Osteoblast (primary cell): ENCODE measurements around the gene ZDHHC9. TPM values are rescaled to one million over a fixed set of nuclear protein-coding genes. Genes with fewer than 3 reads are reported as not detected.

ENCODE experiments used
- DNase-seq: peaks from one replicate; pipeline ENCODE4 v3.0.0; 2011; ENCODE audit warnings: low spot score, mixed read lengths; ENCODE audit not compliant: insufficient read length; ENCODE audit errors: missing footprints
- H2AFZ ChIP-seq: 2 replicates; pipeline ENCODE4 v1.6.0; 2011; ENCODE audit warnings: mild to moderate bottlenecking, low read length
- H3K27ac ChIP-seq: 2 replicates; pipeline ENCODE4 v1.5.1; 2011; ENCODE audit warnings: mild to moderate bottlenecking, low read depth, low read length, moderate library complexity
- H3K27me3 ChIP-seq: 2 replicates; pipeline ENCODE4 v1.6.0; 2012; ENCODE audit warnings: mild to moderate bottlenecking, control low read depth, inconsistent platforms, low read length, moderate library complexity; ENCODE audit not compliant: insufficient read depth
- H3K36me3 ChIP-seq: 2 replicates; pipeline ENCODE4 v1.5.1; 2011; ENCODE audit warnings: mild to moderate bottlenecking, low read length, control low read depth, moderate library complexity; ENCODE audit not compliant: insufficient read depth
- H3K4me1 ChIP-seq: 2 replicates; pipeline ENCODE4 v1.5.1; 2011; ENCODE audit warnings: mild to moderate bottlenecking, low read length, control low read depth, moderate library complexity; ENCODE audit not compliant: insufficient read depth
- H3K4me2 ChIP-seq: 2 replicates; pipeline ENCODE4 v1.6.0; 2011; ENCODE audit warnings: mild to moderate bottlenecking, low read length; ENCODE audit not compliant: insufficient read depth
- H3K4me3 ChIP-seq: fragments of 200-600 bp; sonication (generic); 3 replicates; pipeline ENCODE4 v1.5.1; 2012; ENCODE audit warnings: mild to moderate bottlenecking, low read length, inconsistent platforms; ENCODE audit not compliant: insufficient read depth
- H3K79me2 ChIP-seq: 2 replicates; pipeline ENCODE4 v1.6.0; 2012; ENCODE audit warnings: mild to moderate bottlenecking, low read length, control low read depth, inconsistent platforms; ENCODE audit not compliant: insufficient read depth
- H3K9me3 ChIP-seq: 2 replicates; pipeline ENCODE4 v1.5.1; 2011; ENCODE audit warnings: low read depth, low read length, control low read depth
- H4K20me1 ChIP-seq: 2 replicates; pipeline ENCODE4 v1.6.0; 2012; ENCODE audit warnings: mild to moderate bottlenecking, low read length, control low read depth; ENCODE audit not compliant: insufficient read depth
- total RNA-seq: library from RNA; depleted of rRNA; stranded (reverse); fragments of >200 nt; gene quantifications from 2 replicates; pipeline ENCODE4 v1.2.3, GENCODE V29; 2012
- TF ChIP-seq, protein P1 (sequence below): IDR thresholded peaks from 2 replicates; pipeline ENCODE4 v1.5.1; 2011; ENCODE audit warnings: mild to moderate bottlenecking, low read depth, low read length, moderate library complexity; ENCODE audit errors: extremely low read depth

ZDHHC9 gene
- total RNA-seq, 1 donor: 28.2 TPM

DNA sequence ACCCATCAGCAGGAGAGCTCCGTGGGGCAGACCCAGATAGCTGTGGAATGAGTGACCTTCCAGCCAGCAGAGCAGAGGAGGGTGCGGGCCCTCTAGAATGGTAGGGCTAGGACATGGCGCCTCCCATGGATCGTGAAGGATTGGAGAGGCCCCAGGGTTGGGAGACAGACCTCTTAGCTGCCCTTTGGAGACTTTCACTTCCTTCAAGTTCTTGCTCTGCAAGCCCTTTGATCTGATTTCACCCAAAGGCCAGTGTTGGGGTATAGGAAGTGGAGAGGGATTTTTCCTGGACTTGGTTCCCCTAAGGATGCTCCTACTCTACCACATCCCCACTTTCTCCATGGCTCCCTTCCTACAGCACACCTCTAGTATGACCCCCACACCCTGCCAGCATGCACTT, 61.0 kb downstream of the ZDHHC9 start:
- TF ChIP-seq, protein P1, sequence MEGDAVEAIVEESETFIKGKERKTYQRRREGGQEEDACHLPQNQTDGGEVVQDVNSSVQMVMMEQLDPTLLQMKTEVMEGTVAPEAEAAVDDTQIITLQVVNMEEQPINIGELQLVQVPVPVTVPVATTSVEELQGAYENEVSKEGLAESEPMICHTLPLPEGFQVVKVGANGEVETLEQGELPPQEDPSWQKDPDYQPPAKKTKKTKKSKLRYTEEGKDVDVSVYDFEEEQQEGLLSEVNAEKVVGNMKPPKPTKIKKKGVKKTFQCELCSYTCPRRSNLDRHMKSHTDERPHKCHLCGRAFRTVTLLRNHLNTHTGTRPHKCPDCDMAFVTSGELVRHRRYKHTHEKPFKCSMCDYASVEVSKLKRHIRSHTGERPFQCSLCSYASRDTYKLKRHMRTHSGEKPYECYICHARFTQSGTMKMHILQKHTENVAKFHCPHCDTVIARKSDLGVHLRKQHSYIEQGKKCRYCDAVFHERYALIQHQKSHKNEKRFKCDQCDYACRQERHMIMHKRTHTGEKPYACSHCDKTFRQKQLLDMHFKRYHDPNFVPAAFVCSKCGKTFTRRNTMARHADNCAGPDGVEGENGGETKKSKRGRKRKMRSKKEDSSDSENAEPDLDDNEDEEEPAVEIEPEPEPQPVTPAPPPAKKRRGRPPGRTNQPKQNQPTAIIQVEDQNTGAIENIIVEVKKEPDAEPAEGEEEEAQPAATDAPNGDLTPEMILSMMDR: no peak
- Histone ChIP-seq H3K36me3 (no peaks in the 10 kb centered on the region), H3K27me3 (no peaks in the 10 kb centered on the region), H3K4me1 (no peaks in the 10 kb centered on the region), H3K4me2 (no peak overlapping the region), H3K9me3 (no peaks in the 10 kb centered on the region), H3K27ac (no peak overlapping the region), H3K4me3 (no peak overlapping the region), H4K20me1 (no peaks in the 10 kb centered on the region), H3K79me2 (no peaks in the 10 kb centered on the region), H2AFZ (no peak overlapping the region)
- peak; percentile 55 for DNase-seq

DNA sequence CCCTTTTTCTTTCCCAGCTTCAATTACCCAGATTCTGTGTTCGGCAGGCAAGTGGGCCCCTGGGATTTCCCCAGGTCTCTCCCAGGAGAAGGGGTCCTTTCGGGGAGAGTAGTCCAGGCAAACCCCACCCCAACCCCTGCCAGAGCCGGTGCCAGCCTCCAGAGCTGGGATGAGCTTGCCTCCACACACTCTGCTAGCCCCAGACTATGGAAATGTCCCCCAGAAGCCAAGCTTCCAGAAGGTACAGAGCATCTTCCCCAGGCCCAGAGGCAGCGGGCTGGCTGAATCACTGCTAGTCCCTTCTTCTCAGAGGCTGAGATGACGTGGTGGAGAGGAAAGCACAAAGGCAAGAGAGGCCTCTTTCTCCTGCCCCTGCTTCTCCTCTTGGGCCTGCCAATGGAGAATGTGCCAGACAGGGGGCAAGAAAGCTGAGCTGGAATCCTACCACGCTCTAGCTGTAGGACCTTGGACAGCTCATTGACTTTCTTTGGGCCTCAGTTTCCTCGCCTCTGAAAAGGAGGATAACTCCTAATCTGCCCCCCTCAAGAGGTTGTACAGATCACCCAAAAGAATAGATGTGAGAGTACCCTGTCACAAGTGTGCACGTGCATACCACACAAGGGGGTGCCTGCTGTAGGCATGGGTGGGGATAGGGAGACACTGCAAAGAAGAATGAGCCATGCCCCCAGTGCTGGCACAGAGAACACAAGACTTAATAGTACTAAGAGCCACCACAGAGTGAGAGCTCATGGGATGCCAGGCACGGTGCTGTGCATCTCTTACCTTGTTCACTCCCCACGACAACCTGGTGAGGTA, 61.8 kb downstream of the ZDHHC9 start:
- Histone ChIP-seq H3K79me2 (no peaks in the 10 kb centered on the region), H3K36me3 (no peaks in the 10 kb centered on the region), H3K27ac (no peak overlapping the region), H3K4me3 (no peak overlapping the region), H4K20me1 (no peaks in the 10 kb centered on the region), H3K4me2 (no peak overlapping the region), H3K4me1 (no peaks in the 10 kb centered on the region), H3K27me3 (no peaks in the 10 kb centered on the region), H2AFZ (no peak overlapping the region), H3K9me3 (no peaks in the 10 kb centered on the region)
- TF ChIP-seq, protein P1: no peak
- DNase-seq: peak; percentile 47

DNA sequence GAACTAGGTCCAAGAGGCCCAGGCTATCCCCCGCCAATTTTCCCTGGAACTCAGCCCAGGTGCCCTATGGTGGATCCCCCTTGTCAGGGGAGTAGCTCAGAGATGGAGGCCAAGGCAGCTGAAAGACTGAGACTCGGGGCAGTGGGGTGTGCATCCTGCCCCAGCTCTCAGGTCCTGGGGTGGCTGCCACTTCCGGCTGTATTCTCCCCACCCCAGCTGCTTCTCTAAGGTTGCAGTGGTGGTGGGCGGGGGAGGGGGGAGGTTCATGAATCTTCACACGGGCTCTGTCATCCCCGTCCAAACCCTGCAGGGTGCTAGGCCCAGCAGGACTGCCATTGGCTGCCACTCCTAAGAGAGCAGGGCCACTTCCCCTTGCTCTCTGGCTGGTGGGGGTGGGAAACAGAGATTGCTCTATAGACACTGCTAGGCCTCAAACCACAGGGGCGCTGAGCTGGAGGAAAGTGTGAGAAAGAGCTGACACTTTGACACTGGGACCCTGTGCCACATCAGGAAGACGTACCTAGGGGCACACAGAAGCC, 62.5 kb downstream of the ZDHHC9 start:
- H4K20me1 ChIP-seq: no peaks in the 10 kb centered on the region
- no peaks in the 10 kb centered on the region for H3K79me2 ChIP-seq
- H3K36me3 ChIP-seq: no peaks in the 10 kb centered on the region
- no peak overlapping the region for H3K27ac ChIP-seq
- no peak overlapping the region for H3K4me3 ChIP-seq
- no peak overlapping the region for H2AFZ ChIP-seq
- no peaks in the 10 kb centered on the region for H3K9me3 ChIP-seq
- TF ChIP-seq, protein P1: no peak
- H3K4me2 ChIP-seq: no peak overlapping the region
- no peaks in the 10 kb centered on the region for H3K4me1 ChIP-seq
- DNase-seq: peak; percentile 23
- H3K27me3 ChIP-seq: no peaks in the 10 kb centered on the region

DNA sequence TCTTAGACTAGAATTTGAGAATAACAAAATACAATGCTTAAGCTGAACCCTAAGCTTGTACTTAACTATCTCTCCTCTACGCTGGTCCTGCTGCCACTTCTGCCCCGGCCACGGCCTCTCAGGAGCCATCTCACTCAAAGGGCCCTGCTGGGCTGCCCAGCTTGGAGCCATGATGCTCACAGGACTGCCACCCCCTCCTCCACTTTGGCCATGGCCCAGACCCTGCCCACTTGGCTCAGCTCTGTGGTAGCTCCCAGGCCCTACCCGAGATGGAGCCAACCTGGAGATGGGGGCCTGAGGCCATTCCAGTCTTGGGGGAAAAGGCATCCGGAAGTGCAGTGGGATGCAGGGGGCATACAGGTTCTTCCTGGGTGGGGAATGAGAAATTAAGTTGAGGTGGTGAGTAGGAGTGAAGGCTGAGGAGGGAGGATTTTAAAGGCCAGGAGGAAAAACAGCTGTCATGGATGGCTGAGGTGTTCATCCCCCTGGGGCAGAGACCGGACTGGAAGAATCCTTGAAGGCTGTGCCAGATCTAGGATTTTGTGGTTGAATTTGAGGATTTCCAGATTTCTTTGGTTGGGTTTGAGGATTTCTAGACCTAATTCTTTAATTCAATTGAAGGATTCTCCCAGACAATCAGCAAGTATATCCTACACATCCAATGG, 63.1 kb downstream of the ZDHHC9 start:
- Histone ChIP-seq H3K27ac (no peak overlapping the region), H3K4me2 (no peak overlapping the region), H3K4me3 (no peak overlapping the region), H3K79me2 (no peaks in the 10 kb centered on the region), H3K36me3 (no peaks in the 10 kb centered on the region), H4K20me1 (no peaks in the 10 kb centered on the region), H2AFZ (no peak overlapping the region), H3K9me3 (no peaks in the 10 kb centered on the region), H3K4me1 (no peaks in the 10 kb centered on the region), H3K27me3 (no peaks in the 10 kb centered on the region)
- TF ChIP-seq, protein P1: no peak
- peak; percentile 72 for DNase-seq
